OCI-LY1 (cell line): ENCODE measurements around the gene PCIF1.

Experiments used
- EZH2 ChIP-seq: fragments of 200-600 bp; sonication (generic), shearing (Covaris generic); IDR thresholded peaks from 2 replicates; pipeline ENCODE4 v1.8.0; 2017; ENCODE audit warnings: borderline replicate concordance, mixed run types, mild to moderate bottlenecking, antibody characterized with exemption, low read length, moderate library complexity, mixed read lengths
- TF ChIP-seq, protein P1 (sequence below): fragments of 200-600 bp; sonication (generic), shearing (Covaris generic); IDR thresholded peaks from 2 replicates; pipeline ENCODE4 v1.5.1; 2017; ENCODE audit warnings: mild to moderate bottlenecking, antibody characterized with exemption, low read length, moderate library complexity, mixed read lengths

DNA sequence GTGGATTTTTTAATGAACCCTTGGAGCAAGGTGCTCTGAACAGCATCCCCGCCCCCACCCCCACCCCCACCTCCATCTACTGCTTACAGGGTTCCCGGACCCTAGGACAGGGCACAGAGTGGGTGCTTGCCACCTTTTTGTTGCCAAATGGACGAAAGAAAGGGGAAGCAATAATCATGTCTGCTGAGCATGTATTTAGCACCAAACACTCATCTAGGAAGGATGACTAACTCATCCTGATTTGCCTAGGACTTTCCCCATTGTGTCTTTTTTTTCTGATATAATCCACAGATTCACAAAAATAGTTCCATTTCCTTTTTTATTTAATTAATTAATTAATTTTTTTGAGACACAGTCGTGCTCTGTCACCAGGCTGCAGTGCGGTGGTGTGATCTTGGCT lies 21.4 kb upstream of the PCIF1 start:
- TF ChIP-seq EZH2: no peak
- TF ChIP-seq, protein P1, sequence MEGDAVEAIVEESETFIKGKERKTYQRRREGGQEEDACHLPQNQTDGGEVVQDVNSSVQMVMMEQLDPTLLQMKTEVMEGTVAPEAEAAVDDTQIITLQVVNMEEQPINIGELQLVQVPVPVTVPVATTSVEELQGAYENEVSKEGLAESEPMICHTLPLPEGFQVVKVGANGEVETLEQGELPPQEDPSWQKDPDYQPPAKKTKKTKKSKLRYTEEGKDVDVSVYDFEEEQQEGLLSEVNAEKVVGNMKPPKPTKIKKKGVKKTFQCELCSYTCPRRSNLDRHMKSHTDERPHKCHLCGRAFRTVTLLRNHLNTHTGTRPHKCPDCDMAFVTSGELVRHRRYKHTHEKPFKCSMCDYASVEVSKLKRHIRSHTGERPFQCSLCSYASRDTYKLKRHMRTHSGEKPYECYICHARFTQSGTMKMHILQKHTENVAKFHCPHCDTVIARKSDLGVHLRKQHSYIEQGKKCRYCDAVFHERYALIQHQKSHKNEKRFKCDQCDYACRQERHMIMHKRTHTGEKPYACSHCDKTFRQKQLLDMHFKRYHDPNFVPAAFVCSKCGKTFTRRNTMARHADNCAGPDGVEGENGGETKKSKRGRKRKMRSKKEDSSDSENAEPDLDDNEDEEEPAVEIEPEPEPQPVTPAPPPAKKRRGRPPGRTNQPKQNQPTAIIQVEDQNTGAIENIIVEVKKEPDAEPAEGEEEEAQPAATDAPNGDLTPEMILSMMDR: no peak
